Activated T-helper 17 cell treated with anti-CD3 and anti-CD28 coated beads, Interleukin-2, amount 50 U/mL, for 72 hours (primary cell): ENCODE measurements around the gene ANKRD40CL. TPM values are rescaled to one million over a fixed set of nuclear protein-coding genes. Genes with fewer than 3 reads are reported as not detected.
"Not testable (repeated sequence)": the region's sequence is repeated elsewhere in the genome, so short reads cannot be mapped to it uniquely, and the experiment has no call there.

Source experiments
- ATAC-seq: fragments of 150-1000 bp; cut with Tn5 transposase; replicated peaks from 2 replicates; pipeline ENCODE4 v1.10.0; 2021; ENCODE audit warnings: mild to moderate bottlenecking, moderate library complexity
- H3K27ac Mint-ChIP-seq: one replicate; pipeline ENCODE4 v1.8.0; 2022; ENCODE audit warnings: mixed read lengths
- H3K27me3 Mint-ChIP-seq: one replicate; pipeline ENCODE4 v1.8.0; 2022; ENCODE audit warnings: mixed read lengths
- H3K36me3 Mint-ChIP-seq: one replicate; pipeline ENCODE4 v1.8.0; 2022; ENCODE audit warnings: low read depth, mild to moderate bottlenecking, mixed read lengths
- H3K4me1 Mint-ChIP-seq: one replicate; pipeline ENCODE4 v1.8.0; 2022; ENCODE audit warnings: mixed read lengths
- H3K4me3 Mint-ChIP-seq: one replicate; pipeline ENCODE4 v1.8.0; 2022; ENCODE audit warnings: mild to moderate bottlenecking, mixed read lengths
- H3K9me3 Mint-ChIP-seq: one replicate; pipeline ENCODE4 v1.8.0; 2022; ENCODE audit warnings: mixed read lengths
- total RNA-seq, 2 donors: library from RNA; stranded (reverse); gene quantifications; one replicate each; pipeline ENCODE4 v1.2.3, GENCODE V29; 2022

The ANKRD40CL gene
- not detected for total RNA-seq

- ATAC-seq = no peak
- peaks cover 3% of the 10 kb centered on the region for H3K4me1 Mint-ChIP-seq
These were observed at the start of gene ANKRD40CL for GRCh38 chr17:50767446-50767845. TSS of gene ANKRD40CL (minus strand) at chr17:50767518. CDS start at chr17:50766913, 605 bp downstream.

GRCh38 chr17:50816271-50816670 lies 49.0 kb upstream of the ANKRD40CL start:
- H3K27me3 Mint-ChIP-seq = peaks cover 18% of the 10 kb centered on the region

More at GRCh38 chr17:50767446-50767845, at the start of gene ANKRD40CL:
- H3K27ac Mint-ChIP-seq = no peak within 1 kb of the TSS
- H3K4me3 Mint-ChIP-seq = no peak within 1 kb of the TSS
- H3K9me3 Mint-ChIP-seq = no peaks in the 10 kb centered on the region
- no peaks in the 10 kb centered on the region for H3K36me3 Mint-ChIP-seq
- peaks cover 6% of the 10 kb centered on the region for H3K27me3 Mint-ChIP-seq

GRCh38 chr17:50815400-50815799 lies 48.1 kb upstream of the ANKRD40CL start:
- H3K27ac Mint-ChIP-seq = no peak overlapping the region
- no peak overlapping the region for H3K4me3 Mint-ChIP-seq
- H3K36me3 Mint-ChIP-seq = no peaks in the 10 kb centered on the region
- H3K4me1 Mint-ChIP-seq = peaks cover 6% of the 10 kb centered on the region
- ATAC-seq = no peak
- no peaks in the 10 kb centered on the region for H3K9me3 Mint-ChIP-seq
- H3K27me3 Mint-ChIP-seq = peaks cover 18% of the 10 kb centered on the region

More at GRCh38 chr17:50816271-50816670, 49.0 kb upstream of the ANKRD40CL start:
- no peak for ATAC-seq
- H3K36me3 Mint-ChIP-seq = no peaks in the 10 kb centered on the region
- peaks cover 6% of the 10 kb centered on the region for H3K4me1 Mint-ChIP-seq
- H3K9me3 Mint-ChIP-seq = no peaks in the 10 kb centered on the region
- H3K27ac Mint-ChIP-seq = no peak overlapping the region
- no peak overlapping the region for H3K4me3 Mint-ChIP-seq

GRCh38 chr17:50813583-50813982 lies 46.3 kb upstream of the ANKRD40CL start:
- ATAC-seq = no peak
- H3K9me3 Mint-ChIP-seq = no peaks in the 10 kb centered on the region
- H3K36me3 Mint-ChIP-seq = no peaks in the 10 kb centered on the region
- H3K27ac Mint-ChIP-seq = no peak overlapping the region
- H3K27me3 Mint-ChIP-seq = peaks cover 13% of the 10 kb centered on the region
- no peaks in the 10 kb centered on the region for H3K4me1 Mint-ChIP-seq
- H3K4me3 Mint-ChIP-seq = no peak overlapping the region

GRCh38 chr17:50808888-50809287 lies 41.6 kb upstream of the ANKRD40CL start:
- Mint-ChIP-seq H3K4me3 (no peak overlapping the region), H3K4me1 (no peaks in the 10 kb centered on the region), H3K27ac (no peak overlapping the region), H3K27me3 (peaks cover 4% of the 10 kb centered on the region), H3K36me3 (no peaks in the 10 kb centered on the region), H3K9me3 (no peaks in the 10 kb centered on the region)
- ATAC-seq = no peak

- H3K4me1 Mint-ChIP-seq = no peaks in the 10 kb centered on the region
- H3K27ac Mint-ChIP-seq = no peak overlapping the region
- no peaks in the 10 kb centered on the region for H3K36me3 Mint-ChIP-seq
- no peak overlapping the region for H3K4me3 Mint-ChIP-seq
- no peaks in the 10 kb centered on the region for H3K9me3 Mint-ChIP-seq
- no peak for ATAC-seq
- H3K27me3 Mint-ChIP-seq = no peaks in the 10 kb centered on the region
These were observed 41.1 kb upstream of the ANKRD40CL start for GRCh38 chr17:50808413-50808812.

- no peak overlapping the region for H3K4me3 Mint-ChIP-seq
- no peak overlapping the region for H3K27ac Mint-ChIP-seq
- no peak for ATAC-seq
- no peaks in the 10 kb centered on the region for H3K4me1 Mint-ChIP-seq
- no peaks in the 10 kb centered on the region for H3K36me3 Mint-ChIP-seq
- H3K27me3 Mint-ChIP-seq = no peaks in the 10 kb centered on the region
- H3K9me3 Mint-ChIP-seq = no peaks in the 10 kb centered on the region
These were observed 40.4 kb upstream of the ANKRD40CL start for GRCh38 chr17:50807675-50808074.

GRCh38 chr17:50807009-50807408 lies 39.7 kb upstream of the ANKRD40CL start:
- H3K27ac Mint-ChIP-seq = no peak overlapping the region
- no peaks in the 10 kb centered on the region for H3K9me3 Mint-ChIP-seq
- no peaks in the 10 kb centered on the region for H3K4me1 Mint-ChIP-seq
- no peak overlapping the region for H3K4me3 Mint-ChIP-seq
- no peaks in the 10 kb centered on the region for H3K36me3 Mint-ChIP-seq
- ATAC-seq = no peak
- no peaks in the 10 kb centered on the region for H3K27me3 Mint-ChIP-seq

- ATAC-seq = no peak
- Mint-ChIP-seq H3K9me3 (no peaks in the 10 kb centered on the region), H3K36me3 (no peaks in the 10 kb centered on the region), H3K4me1 (no peaks in the 10 kb centered on the region), H3K27me3 (no peaks in the 10 kb centered on the region), H3K4me3 (no peak overlapping the region), H3K27ac (no peak overlapping the region)
These were observed 38.9 kb upstream of the ANKRD40CL start for GRCh38 chr17:50806141-50806643.

GRCh38 chr17:50805486-50805885 lies 38.2 kb upstream of the ANKRD40CL start:
- H3K4me3 Mint-ChIP-seq = no peak overlapping the region
- no peaks in the 10 kb centered on the region for H3K27me3 Mint-ChIP-seq
- H3K9me3 Mint-ChIP-seq = no peaks in the 10 kb centered on the region
- ATAC-seq = no peak
- H3K27ac Mint-ChIP-seq = no peak overlapping the region
- no peaks in the 10 kb centered on the region for H3K36me3 Mint-ChIP-seq
- H3K4me1 Mint-ChIP-seq = no peaks in the 10 kb centered on the region

GRCh38 chr17:50804749-50805475 lies 37.6 kb upstream of the ANKRD40CL start:
- H3K4me3 Mint-ChIP-seq, H3K4me1 Mint-ChIP-seq, ATAC-seq, H3K27me3 Mint-ChIP-seq, H3K9me3 Mint-ChIP-seq, H3K27ac Mint-ChIP-seq, H3K36me3 Mint-ChIP-seq: not testable (repeated sequence)

- no peaks in the 10 kb centered on the region for H3K4me1 Mint-ChIP-seq
- ATAC-seq = no peak
- H3K36me3 Mint-ChIP-seq = no peaks in the 10 kb centered on the region
- H3K27me3 Mint-ChIP-seq = no peaks in the 10 kb centered on the region
- no peak overlapping the region for H3K27ac Mint-ChIP-seq
- H3K4me3 Mint-ChIP-seq = no peak overlapping the region
- no peaks in the 10 kb centered on the region for H3K9me3 Mint-ChIP-seq
These were observed 36.4 kb upstream of the ANKRD40CL start for GRCh38 chr17:50803676-50804075.

- no peaks in the 10 kb centered on the region for H3K27me3 Mint-ChIP-seq
- no peak overlapping the region for H3K27ac Mint-ChIP-seq
These were observed 35.6 kb upstream of the ANKRD40CL start for GRCh38 chr17:50802609-50803571.

GRCh38 chr17:50800196-50800700 lies 32.9 kb upstream of the ANKRD40CL start:
- no peaks in the 10 kb centered on the region for H3K4me1 Mint-ChIP-seq
- no peaks in the 10 kb centered on the region for H3K9me3 Mint-ChIP-seq
- ATAC-seq = no peak
- no peaks in the 10 kb centered on the region for H3K27me3 Mint-ChIP-seq
- H3K36me3 Mint-ChIP-seq = no peaks in the 10 kb centered on the region
- H3K4me3 Mint-ChIP-seq = no peak overlapping the region
- H3K27ac Mint-ChIP-seq = no peak overlapping the region

More at GRCh38 chr17:50802609-50803571, 35.6 kb upstream of the ANKRD40CL start:
- ATAC-seq = no peak
- H3K9me3 Mint-ChIP-seq = no peaks in the 10 kb centered on the region
- no peak overlapping the region for H3K4me3 Mint-ChIP-seq
- no peaks in the 10 kb centered on the region for H3K36me3 Mint-ChIP-seq
- no peaks in the 10 kb centered on the region for H3K4me1 Mint-ChIP-seq
